WI38 (cell line): Measurements from ENCODE around the gene SUGP1.

Source experiments
- H3K4me3 ChIP-seq: 2 replicates; pipeline ENCODE4 v1.5.1; 2011; ENCODE audit warnings: low read depth, mild to moderate bottlenecking, control low read depth, low read length
- TF ChIP-seq, protein P1 (sequence below): IDR thresholded peaks from 2 replicates; pipeline ENCODE4 v1.5.1; 2012; ENCODE audit warnings: low read depth, mild to moderate bottlenecking, control low read depth, low read length

Gene SUGP1

DNA sequence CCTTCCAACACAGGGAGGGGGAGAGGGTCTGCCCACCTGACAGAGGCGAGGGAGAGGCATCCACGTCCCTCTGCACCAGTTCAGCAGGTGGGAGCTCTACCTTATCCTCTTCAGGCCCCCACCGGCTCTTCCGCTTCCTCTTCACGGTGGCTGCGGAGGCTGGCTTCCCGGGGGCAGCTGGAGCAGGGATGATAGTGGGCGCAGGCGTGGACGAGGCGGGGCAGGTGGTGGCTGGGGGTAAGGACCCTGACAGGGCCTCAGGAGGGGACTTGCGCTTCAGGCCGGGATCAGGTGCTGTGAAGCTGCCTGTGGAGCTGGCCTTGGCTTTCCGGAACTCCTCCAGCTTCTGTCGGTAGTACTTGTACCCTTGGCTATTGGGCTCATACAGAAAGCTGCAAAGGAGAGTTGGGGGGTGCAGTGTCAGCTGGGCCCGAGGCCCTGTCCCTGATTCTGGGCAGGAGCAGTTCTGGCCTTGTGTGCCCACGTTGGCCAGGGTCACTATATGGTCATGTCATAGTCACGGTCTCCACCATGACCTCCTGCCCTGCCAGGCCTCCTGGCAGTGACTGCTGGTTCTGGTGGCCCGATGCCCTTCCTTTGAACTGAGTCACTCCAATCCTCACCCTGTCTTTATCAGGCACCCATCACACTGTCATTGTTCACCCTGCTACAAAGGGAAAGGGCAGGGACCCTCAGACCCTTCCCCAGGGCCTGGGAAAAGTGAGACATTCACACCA lies 23.2 kb downstream of the SUGP1 start:
- TF ChIP-seq, protein P1, sequence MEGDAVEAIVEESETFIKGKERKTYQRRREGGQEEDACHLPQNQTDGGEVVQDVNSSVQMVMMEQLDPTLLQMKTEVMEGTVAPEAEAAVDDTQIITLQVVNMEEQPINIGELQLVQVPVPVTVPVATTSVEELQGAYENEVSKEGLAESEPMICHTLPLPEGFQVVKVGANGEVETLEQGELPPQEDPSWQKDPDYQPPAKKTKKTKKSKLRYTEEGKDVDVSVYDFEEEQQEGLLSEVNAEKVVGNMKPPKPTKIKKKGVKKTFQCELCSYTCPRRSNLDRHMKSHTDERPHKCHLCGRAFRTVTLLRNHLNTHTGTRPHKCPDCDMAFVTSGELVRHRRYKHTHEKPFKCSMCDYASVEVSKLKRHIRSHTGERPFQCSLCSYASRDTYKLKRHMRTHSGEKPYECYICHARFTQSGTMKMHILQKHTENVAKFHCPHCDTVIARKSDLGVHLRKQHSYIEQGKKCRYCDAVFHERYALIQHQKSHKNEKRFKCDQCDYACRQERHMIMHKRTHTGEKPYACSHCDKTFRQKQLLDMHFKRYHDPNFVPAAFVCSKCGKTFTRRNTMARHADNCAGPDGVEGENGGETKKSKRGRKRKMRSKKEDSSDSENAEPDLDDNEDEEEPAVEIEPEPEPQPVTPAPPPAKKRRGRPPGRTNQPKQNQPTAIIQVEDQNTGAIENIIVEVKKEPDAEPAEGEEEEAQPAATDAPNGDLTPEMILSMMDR: no peak

DNA sequence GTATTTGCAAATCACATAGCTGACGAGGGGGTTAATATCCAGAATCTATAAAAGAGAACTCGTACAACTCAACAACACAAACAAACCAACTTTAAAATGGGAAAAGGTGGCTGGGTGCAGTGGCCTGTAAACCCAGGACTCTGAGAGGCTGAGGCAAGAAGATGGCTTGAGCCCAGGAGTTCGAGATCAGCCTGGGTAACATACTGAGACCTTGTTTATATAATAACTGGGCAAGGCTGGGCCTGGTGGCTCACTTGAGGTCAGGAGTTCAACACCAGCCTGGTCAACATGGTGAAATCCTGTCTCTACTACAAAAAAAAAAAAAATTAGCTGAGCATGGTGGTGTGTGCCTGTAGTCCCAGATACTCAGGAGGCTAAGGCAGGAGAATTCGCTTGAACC lies 25.4 kb downstream of the SUGP1 start:
- TF ChIP-seq, protein P1: no peak
- H3K4me3 ChIP-seq: no peak overlapping the region

More for the DNA sequence above, 23.2 kb downstream of the SUGP1 start:
- no peak overlapping the region for H3K4me3 ChIP-seq

DNA sequence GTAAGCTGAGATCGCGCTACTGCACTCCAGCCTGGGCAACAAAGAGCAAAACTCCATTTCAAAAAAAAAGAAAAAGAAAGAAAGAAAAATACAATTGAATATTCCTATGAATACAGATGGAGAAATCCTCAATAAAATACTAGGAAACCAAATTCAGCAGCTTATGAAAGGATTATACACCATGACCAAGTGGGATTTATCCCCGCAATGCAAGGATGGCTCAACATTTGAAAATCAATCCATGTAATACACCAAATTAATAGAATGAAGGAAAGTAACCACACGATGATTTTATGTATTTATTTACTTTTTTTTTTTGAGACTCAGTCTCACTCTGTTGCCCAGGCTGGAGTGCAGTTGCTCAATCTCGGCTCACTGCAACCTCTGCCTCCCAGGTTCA lies 27.7 kb downstream of the SUGP1 start:
- H3K4me3 ChIP-seq: no peak overlapping the region

DNA sequence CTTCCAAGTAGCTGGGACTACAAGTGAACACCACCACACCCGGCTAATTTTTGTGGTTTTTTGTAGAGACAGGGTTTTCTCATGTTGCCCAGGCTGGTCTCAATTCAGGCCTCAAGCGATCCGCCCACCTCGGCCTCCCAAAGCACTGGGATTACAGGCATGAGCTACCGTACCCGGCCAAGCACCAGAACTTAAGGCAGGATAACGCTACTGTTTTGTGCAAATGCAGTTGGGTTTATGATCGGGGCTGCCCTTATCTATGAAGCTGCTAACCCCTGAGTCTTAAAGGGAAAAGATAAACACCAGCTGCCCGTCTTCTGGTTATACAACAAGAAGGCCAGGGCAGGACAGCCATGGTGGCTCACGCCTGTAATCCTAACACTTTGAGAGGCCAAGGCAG lies 34.6 kb downstream of the SUGP1 start:
- TF ChIP-seq, protein P1: no peak
- no peak overlapping the region for H3K4me3 ChIP-seq

More for the DNA sequence above, 27.7 kb downstream of the SUGP1 start:
- TF ChIP-seq, protein P1: no peak

DNA sequence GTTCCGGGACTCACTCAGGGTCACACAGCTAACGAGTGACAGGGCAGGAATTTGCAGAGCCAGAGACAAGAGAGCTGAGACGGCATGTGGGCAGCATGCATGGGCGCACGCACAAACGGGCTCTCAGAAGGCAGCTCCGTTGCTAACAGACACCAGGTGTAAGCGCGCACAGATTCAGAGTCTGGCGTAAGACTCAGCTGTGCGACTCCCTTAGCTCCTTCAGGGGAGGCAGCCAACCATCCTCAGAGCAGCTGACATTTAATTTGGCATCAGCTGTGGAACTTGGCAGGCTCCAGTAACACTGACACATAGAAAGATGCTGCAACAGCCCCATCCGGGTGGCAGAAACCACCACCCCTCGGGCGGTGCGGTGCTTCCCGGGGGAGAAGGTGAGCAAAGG lies 39.7 kb downstream of the SUGP1 start:
- H3K4me3 ChIP-seq: no peak overlapping the region
- TF ChIP-seq, protein P1: no peak

DNA sequence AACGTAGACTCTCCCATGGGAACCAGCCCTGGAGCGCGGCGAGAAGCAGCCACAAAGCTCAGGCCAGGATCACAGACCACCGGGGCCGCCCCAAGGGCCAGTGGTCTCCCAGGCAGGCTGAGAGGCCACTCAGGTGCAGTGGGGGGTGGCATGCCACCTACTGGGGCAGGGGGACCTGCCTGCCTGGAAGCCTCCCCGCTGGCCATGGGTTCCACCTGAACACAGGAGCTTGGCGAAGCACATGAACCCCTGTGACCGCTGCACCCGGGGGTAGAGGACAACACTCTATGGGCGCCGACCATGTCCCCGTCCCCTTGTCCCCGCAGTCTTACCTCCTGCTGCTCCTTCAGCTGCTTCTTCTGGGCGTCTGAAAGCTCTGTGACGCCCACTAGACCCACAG lies 40.5 kb downstream of the SUGP1 start:
- TF ChIP-seq, protein P1: no peak
- no peak overlapping the region for H3K4me3 ChIP-seq

DNA sequence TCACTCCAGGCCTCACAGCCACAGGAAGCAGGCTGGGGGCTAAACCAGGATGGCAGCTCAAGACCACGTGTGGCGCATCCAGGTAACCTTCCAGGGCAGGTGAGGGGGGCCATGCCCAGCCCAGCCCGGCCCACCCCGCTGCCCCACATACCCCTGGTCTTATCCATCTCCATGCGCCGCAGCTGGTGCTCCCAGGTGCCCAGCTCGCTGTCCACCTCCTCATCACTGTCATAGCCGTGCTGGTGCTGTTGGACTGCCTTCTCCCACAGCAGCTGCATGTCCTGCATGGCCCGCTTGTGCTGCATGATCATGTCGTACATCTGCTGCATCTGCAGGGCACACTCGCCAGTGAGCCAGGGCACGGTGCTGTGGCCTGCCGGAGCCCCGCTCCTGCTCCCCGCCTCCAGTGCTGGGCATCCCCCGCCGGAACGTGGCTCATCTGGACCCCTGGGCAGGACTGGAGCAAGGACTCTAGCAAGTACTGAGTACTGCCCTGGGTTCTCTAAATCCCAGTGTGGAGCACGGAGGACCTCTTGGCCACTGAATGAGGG lies 41.2 kb downstream of the SUGP1 start:
- TF ChIP-seq, protein P1: no peak
- no peak overlapping the region for H3K4me3 ChIP-seq
